ENCODE data around the gene COQ8A.

The COQ8A gene

DNA sequence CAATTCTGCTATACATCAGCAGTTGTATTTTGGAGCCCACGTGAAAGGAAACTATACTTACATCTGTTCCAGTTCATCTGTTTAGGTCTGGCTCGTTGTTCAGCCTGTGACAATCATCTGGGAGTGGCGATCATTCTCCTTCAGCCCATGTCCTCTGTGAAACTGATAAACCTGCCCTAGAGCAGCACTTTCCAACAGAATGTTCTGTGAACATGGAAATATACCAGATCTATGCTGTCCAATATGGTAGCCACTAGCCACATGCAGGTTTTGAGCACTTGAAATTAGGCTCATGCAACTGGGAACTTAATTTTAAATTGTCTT lies 24.5 kb upstream of the COQ8A start:
- Histone ChIP-seq H3K4me1 (ENCODE audit: control insufficient read depth, low read depth, low read length) (no peaks in the 10 kb centered on the region), H3K79me2 (ENCODE audit: control insufficient read depth, insufficient read depth, low read length) (no peaks in the 10 kb centered on the region), H2BK5ac (ENCODE audit: low read length) (no peak overlapping the region), H3K27ac (ENCODE audit: low read depth, low read length) (no peak overlapping the region), H3K4ac (ENCODE audit: low read depth, low read length) (no peak overlapping the region), H3K23ac (ENCODE audit: low read length) (no peak overlapping the region), H3K79me1 (ENCODE audit: low read length) (no peaks in the 10 kb centered on the region), H3K4me2 (ENCODE audit: low read length) (no peak overlapping the region), H4K5ac (ENCODE audit: low read length) (no peak overlapping the region), H2BK15ac (replicated peaks; ENCODE audit: low read depth) (no peak overlapping the region), H3K56ac (ENCODE audit: low read length) (no peak overlapping the region), H3K4me3 (ENCODE audit: low read length) (no peak overlapping the region), H2AK5ac (ENCODE audit: low read length) (no peak overlapping the region), H4K8ac (ENCODE audit: low read depth, low read length) (no peak overlapping the region), H3K36me3 (ENCODE audit: control insufficient read depth, insufficient read depth, low read length) (no peaks in the 10 kb centered on the region), H3K9ac (ENCODE audit: low read length) (no peak overlapping the region), H2BK120ac (ENCODE audit: low read depth, low read length) (no peak overlapping the region), H3K27me3 (ENCODE audit: insufficient read depth, low read length, poor library complexity) (no peaks in the 10 kb centered on the region), H3K18ac (ENCODE audit: low read length) (no peak overlapping the region)
- DNase-seq = no peak
- no CpG with 5 or more reads among the region's 3 CpGs for WGBS (ENCODE audit: extremely low coverage, insufficient coverage, low lambda C conversion rate)

DNA sequence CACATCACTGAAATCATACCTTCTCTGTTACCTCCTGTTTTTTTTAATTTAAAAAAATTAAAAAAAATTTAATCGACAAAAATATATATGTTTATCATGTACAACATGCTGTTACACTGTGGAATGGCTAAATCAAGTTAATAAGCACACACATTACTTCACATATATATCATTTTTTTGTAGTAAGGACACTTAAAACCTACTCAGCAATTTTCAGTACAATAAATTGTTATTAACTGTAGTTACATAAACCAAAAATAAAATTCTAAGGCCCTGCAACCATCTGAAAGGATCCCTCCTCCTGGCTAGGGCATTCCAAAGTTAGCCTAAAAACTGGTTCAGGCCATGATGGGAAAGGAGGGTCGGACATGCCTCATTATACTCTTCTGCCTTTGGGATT lies 23.6 kb upstream of the COQ8A start:
- Histone ChIP-seq H3K4me3 (ENCODE audit: low read length) (no peak overlapping the region), H4K5ac (ENCODE audit: low read length) (no peak overlapping the region), H3K4me1 (ENCODE audit: control insufficient read depth, low read depth, low read length) (no peaks in the 10 kb centered on the region), H3K9ac (ENCODE audit: low read length) (no peak overlapping the region), H4K8ac (ENCODE audit: low read depth, low read length) (no peak overlapping the region), H3K56ac (ENCODE audit: low read length) (no peak overlapping the region), H2AK5ac (ENCODE audit: low read length) (no peak overlapping the region), H3K4me2 (ENCODE audit: low read length) (no peak overlapping the region), H2BK120ac (ENCODE audit: low read depth, low read length) (no peak overlapping the region), H3K79me2 (ENCODE audit: control insufficient read depth, insufficient read depth, low read length) (no peaks in the 10 kb centered on the region), H2BK15ac (replicated peaks; ENCODE audit: low read depth) (no peak overlapping the region), H3K79me1 (ENCODE audit: low read length) (no peaks in the 10 kb centered on the region), H3K4ac (ENCODE audit: low read depth, low read length) (no peak overlapping the region), H3K27me3 (ENCODE audit: insufficient read depth, low read length, poor library complexity) (no peaks in the 10 kb centered on the region), H3K27ac (ENCODE audit: low read depth, low read length) (no peak overlapping the region), H3K23ac (ENCODE audit: low read length) (no peak overlapping the region), H3K18ac (ENCODE audit: low read length) (no peak overlapping the region), H3K36me3 (ENCODE audit: control insufficient read depth, insufficient read depth, low read length) (no peaks in the 10 kb centered on the region), H2BK5ac (ENCODE audit: low read length) (no peak overlapping the region)
- DNase-seq = no peak
- WGBS (ENCODE audit: extremely low coverage, insufficient coverage, low lambda C conversion rate) = 100% methylated on average over 1 of the region's 2 CpGs

DNA sequence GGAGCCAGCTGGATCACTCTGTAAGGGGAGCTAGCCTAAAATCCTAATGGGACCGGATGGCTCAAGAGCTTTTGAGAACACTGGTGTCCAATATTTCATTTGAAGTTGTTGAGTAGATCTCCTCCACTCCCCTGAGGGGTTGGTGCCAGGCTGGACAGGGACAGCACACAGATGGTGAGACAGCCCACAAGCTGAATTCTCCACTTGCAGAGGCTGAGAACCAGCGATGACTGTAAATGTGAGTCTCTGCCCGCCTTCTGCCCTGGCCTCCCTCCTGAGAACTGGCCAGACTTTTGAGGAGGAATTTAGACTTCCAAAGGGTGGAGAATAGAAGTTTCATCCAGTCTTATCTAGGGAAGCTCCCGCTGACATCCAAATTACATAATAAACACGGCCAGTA lies 20.5 kb upstream of the COQ8A start:
- Histone ChIP-seq H3K79me1 (ENCODE audit: low read length) (no peaks in the 10 kb centered on the region), H3K56ac (ENCODE audit: low read length) (no peak overlapping the region), H3K27ac (ENCODE audit: low read depth, low read length) (no peak overlapping the region), H3K4ac (ENCODE audit: low read depth, low read length) (no peak overlapping the region), H4K5ac (ENCODE audit: low read length) (no peak overlapping the region), H3K27me3 (ENCODE audit: insufficient read depth, low read length, poor library complexity) (no peaks in the 10 kb centered on the region), H3K4me3 (ENCODE audit: low read length) (no peak overlapping the region), H3K4me2 (ENCODE audit: low read length) (no peak overlapping the region), H2BK5ac (ENCODE audit: low read length) (no peak overlapping the region), H2AK5ac (ENCODE audit: low read length) (no peak overlapping the region), H4K8ac (ENCODE audit: low read depth, low read length) (no peak overlapping the region), H3K36me3 (ENCODE audit: control insufficient read depth, insufficient read depth, low read length) (no peaks in the 10 kb centered on the region), H3K4me1 (ENCODE audit: control insufficient read depth, low read depth, low read length) (no peaks in the 10 kb centered on the region), H3K79me2 (ENCODE audit: control insufficient read depth, insufficient read depth, low read length) (no peaks in the 10 kb centered on the region), H3K18ac (ENCODE audit: low read length) (no peak overlapping the region), H2BK15ac (replicated peaks; ENCODE audit: low read depth) (no peak overlapping the region), H3K9ac (ENCODE audit: low read length) (no peak overlapping the region), H2BK120ac (ENCODE audit: low read depth, low read length) (no peak overlapping the region), H3K23ac (ENCODE audit: low read length) (no peak overlapping the region)
- no peak for DNase-seq
- no CpG with 5 or more reads among the region's 5 CpGs for WGBS (ENCODE audit: extremely low coverage, insufficient coverage, low lambda C conversion rate)

DNA sequence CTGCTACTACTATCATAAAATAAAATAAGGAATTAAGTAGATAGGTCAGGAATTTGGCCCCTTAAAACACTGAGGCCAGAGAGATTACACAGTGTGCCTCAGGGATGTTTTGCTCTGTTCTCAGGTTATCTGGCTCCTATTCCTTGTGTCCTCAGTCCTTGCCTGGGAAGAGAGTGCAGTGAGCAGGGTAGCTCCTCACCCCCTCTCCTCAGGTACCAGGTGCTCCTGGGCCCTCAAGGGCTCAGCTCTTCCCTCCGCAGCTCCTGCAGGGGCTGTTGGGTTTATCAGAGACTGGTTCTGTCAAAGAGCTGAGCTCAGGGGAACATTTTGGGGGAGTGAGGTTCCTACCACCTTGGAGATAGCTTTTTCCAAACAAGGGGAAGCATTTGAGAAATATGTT lies 20.1 kb upstream of the COQ8A start:
- Histone ChIP-seq H4K8ac (ENCODE audit: low read depth, low read length) (no peak overlapping the region), H2BK120ac (ENCODE audit: low read depth, low read length) (no peak overlapping the region), H3K4me2 (ENCODE audit: low read length) (no peak overlapping the region), H3K79me1 (ENCODE audit: low read length) (no peaks in the 10 kb centered on the region), H3K4me1 (ENCODE audit: control insufficient read depth, low read depth, low read length) (no peaks in the 10 kb centered on the region), H3K36me3 (ENCODE audit: control insufficient read depth, insufficient read depth, low read length) (no peaks in the 10 kb centered on the region), H3K27me3 (ENCODE audit: insufficient read depth, low read length, poor library complexity) (no peaks in the 10 kb centered on the region), H4K5ac (ENCODE audit: low read length) (no peak overlapping the region), H2BK15ac (replicated peaks; ENCODE audit: low read depth) (no peak overlapping the region), H3K18ac (ENCODE audit: low read length) (no peak overlapping the region), H3K79me2 (ENCODE audit: control insufficient read depth, insufficient read depth, low read length) (no peaks in the 10 kb centered on the region), H3K56ac (ENCODE audit: low read length) (no peak overlapping the region), H2AK5ac (ENCODE audit: low read length) (no peak overlapping the region), H3K23ac (ENCODE audit: low read length) (no peak overlapping the region), H2BK5ac (ENCODE audit: low read length) (no peak overlapping the region), H3K4ac (ENCODE audit: low read depth, low read length) (no peak overlapping the region), H3K9ac (ENCODE audit: low read length) (no peak overlapping the region), H3K27ac (ENCODE audit: low read depth, low read length) (no peak overlapping the region), H3K4me3 (ENCODE audit: low read length) (no peak overlapping the region)
- WGBS (ENCODE audit: extremely low coverage, insufficient coverage, low lambda C conversion rate) = no CpG with 5 or more reads among the region's 1 CpG
- no peak for DNase-seq

DNA sequence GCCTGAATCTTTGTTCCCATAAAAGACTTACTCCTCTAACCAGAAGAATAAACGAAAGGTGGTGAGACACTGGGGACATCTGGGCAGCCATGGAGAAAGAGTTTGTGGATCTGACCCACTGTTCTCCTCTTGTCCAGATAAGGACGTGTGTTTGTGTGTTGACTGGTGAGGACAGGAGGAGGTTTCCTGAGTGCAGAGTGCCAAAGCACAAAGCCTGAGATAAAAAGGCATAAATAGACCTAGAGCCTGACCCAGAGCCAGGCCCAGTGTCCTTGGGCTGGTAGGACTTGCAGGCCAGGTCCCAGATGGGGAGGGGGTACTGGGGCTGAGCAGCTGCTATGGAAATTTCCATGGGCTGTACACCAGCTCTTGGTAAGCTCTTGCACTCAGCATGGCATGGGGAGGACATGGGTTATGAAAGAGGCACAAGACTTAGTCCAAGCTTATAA lies 19.6 kb upstream of the COQ8A start:
- Histone ChIP-seq H3K9ac (ENCODE audit: low read length) (no peak overlapping the region), H3K4me1 (ENCODE audit: control insufficient read depth, low read depth, low read length) (no peaks in the 10 kb centered on the region), H2BK120ac (ENCODE audit: low read depth, low read length) (no peak overlapping the region), H3K36me3 (ENCODE audit: control insufficient read depth, insufficient read depth, low read length) (no peaks in the 10 kb centered on the region), H3K79me1 (ENCODE audit: low read length) (no peaks in the 10 kb centered on the region), H3K23ac (ENCODE audit: low read length) (no peak overlapping the region), H2BK15ac (replicated peaks; ENCODE audit: low read depth) (no peak overlapping the region), H2AK5ac (ENCODE audit: low read length) (no peak overlapping the region), H4K5ac (ENCODE audit: low read length) (no peak overlapping the region), H3K18ac (ENCODE audit: low read length) (no peak overlapping the region), H3K4me3 (ENCODE audit: low read length) (no peak overlapping the region), H3K27ac (ENCODE audit: low read depth, low read length) (no peak overlapping the region), H3K79me2 (ENCODE audit: control insufficient read depth, insufficient read depth, low read length) (no peaks in the 10 kb centered on the region), H3K4me2 (ENCODE audit: low read length) (no peak overlapping the region), H2BK5ac (ENCODE audit: low read length) (no peak overlapping the region), H4K8ac (ENCODE audit: low read depth, low read length) (no peak overlapping the region), H3K4ac (ENCODE audit: low read depth, low read length) (no peak overlapping the region), H3K27me3 (ENCODE audit: insufficient read depth, low read length, poor library complexity) (no peaks in the 10 kb centered on the region), H3K56ac (ENCODE audit: low read length) (no peak overlapping the region)
- no peak for DNase-seq
- WGBS (ENCODE audit: extremely low coverage, insufficient coverage, low lambda C conversion rate) = no CpG with 5 or more reads among the region's 2 CpGs

DNA sequence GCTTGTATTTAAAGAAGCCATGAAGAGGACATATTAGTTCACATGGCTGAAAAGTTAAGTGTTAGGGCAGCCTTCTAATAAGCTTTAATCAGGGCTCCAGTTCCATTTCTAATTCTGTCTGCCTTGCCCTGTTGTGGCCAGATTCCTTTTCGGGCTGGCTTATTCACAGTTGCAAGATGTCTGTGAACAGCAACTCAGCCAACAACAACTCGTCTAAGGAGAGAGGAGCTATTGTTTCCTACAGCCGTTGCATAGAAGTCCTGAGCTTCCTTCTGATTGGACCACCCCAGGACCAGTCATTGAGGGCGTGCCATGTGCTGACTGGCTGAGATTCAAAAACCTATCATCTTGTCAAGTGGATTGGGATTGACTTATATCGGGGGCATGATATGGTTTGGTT lies 18.6 kb upstream of the COQ8A start:
- H3K4me3 ChIP-seq (ENCODE audit: low read length) = no peak overlapping the region
- no peak overlapping the region for H2BK15ac ChIP-seq (replicated peaks; ENCODE audit: low read depth)
- H2BK5ac ChIP-seq (ENCODE audit: low read length) = no peak overlapping the region
- H3K79me1 ChIP-seq (ENCODE audit: low read length) = no peaks in the 10 kb centered on the region
- H3K27me3 ChIP-seq (ENCODE audit: insufficient read depth, low read length, poor library complexity) = no peaks in the 10 kb centered on the region
- H2BK120ac ChIP-seq (ENCODE audit: low read depth, low read length) = no peak overlapping the region
- H3K79me2 ChIP-seq (ENCODE audit: control insufficient read depth, insufficient read depth, low read length) = no peaks in the 10 kb centered on the region
- no peak overlapping the region for H3K4me2 ChIP-seq (ENCODE audit: low read length)
- no peaks in the 10 kb centered on the region for H3K4me1 ChIP-seq (ENCODE audit: control insufficient read depth, low read depth, low read length)
- no peak overlapping the region for H3K27ac ChIP-seq (ENCODE audit: low read depth, low read length)
- DNase-seq = no peak
- no CpG with 5 or more reads among the region's 5 CpGs for WGBS (ENCODE audit: extremely low coverage, insufficient coverage, low lambda C conversion rate)
- no peak overlapping the region for H2AK5ac ChIP-seq (ENCODE audit: low read length)
- H3K9ac ChIP-seq (ENCODE audit: low read length) = no peak overlapping the region
- H3K4ac ChIP-seq (ENCODE audit: low read depth, low read length) = no peak overlapping the region
- no peak overlapping the region for H4K5ac ChIP-seq (ENCODE audit: low read length)
- no peaks in the 10 kb centered on the region for H3K36me3 ChIP-seq (ENCODE audit: control insufficient read depth, insufficient read depth, low read length)
- H4K8ac ChIP-seq (ENCODE audit: low read depth, low read length) = no peak overlapping the region
- H3K23ac ChIP-seq (ENCODE audit: low read length) = no peak overlapping the region
- no peak overlapping the region for H3K18ac ChIP-seq (ENCODE audit: low read length)
- no peak overlapping the region for H3K56ac ChIP-seq (ENCODE audit: low read length)

Data from mesendoderm (in vitro differentiated cells).